ENCODE results near the gene RFX3.

RFX3 gene

GRCh38 chr9:3447788-3448187 lies 78.0 kb downstream of the RFX3 start:
- no peak for DNase-seq (ENCODE audit: low read depth in 1 of 2, low spot score in 1 of 2)
- TF ChIP-seq POLR2AphosphoS5 (IDR thresholded peaks at IDR 0.05; ENCODE audit: low read depth) (no peak), GABPA (IDR thresholded peaks at IDR 0.05; ENCODE audit: low read depth) (no peak), SPI1 (IDR thresholded peaks at IDR 0.05; ENCODE audit: borderline replicate concordance, low read depth) (no peak), CTCF (IDR thresholded peaks at IDR 0.05; ENCODE audit: insufficient read depth, low read length) (no peak)
- TF ChIP-seq, protein P1, sequence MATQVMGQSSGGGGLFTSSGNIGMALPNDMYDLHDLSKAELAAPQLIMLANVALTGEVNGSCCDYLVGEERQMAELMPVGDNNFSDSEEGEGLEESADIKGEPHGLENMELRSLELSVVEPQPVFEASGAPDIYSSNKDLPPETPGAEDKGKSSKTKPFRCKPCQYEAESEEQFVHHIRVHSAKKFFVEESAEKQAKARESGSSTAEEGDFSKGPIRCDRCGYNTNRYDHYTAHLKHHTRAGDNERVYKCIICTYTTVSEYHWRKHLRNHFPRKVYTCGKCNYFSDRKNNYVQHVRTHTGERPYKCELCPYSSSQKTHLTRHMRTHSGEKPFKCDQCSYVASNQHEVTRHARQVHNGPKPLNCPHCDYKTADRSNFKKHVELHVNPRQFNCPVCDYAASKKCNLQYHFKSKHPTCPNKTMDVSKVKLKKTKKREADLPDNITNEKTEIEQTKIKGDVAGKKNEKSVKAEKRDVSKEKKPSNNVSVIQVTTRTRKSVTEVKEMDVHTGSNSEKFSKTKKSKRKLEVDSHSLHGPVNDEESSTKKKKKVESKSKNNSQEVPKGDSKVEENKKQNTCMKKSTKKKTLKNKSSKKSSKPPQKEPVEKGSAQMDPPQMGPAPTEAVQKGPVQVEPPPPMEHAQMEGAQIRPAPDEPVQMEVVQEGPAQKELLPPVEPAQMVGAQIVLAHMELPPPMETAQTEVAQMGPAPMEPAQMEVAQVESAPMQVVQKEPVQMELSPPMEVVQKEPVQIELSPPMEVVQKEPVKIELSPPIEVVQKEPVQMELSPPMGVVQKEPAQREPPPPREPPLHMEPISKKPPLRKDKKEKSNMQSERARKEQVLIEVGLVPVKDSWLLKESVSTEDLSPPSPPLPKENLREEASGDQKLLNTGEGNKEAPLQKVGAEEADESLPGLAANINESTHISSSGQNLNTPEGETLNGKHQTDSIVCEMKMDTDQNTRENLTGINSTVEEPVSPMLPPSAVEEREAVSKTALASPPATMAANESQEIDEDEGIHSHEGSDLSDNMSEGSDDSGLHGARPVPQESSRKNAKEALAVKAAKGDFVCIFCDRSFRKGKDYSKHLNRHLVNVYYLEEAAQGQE (IDR thresholded peaks at IDR 0.05; ENCODE audit: insufficient replicate concordance, low read depth) = no peak
- Histone ChIP-seq H3K27ac (replicated peaks) (no peak overlapping the region), H3K27me3 (ENCODE audit: insufficient read depth, poor library complexity, severe bottlenecking) (no peaks in the 10 kb centered on the region), H3K4me3 (replicated peaks; ENCODE audit: insufficient read depth, low read length) (no peak overlapping the region)

GRCh38 chr9:3447143-3447542 lies 78.7 kb downstream of the RFX3 start:
- no peak for DNase-seq (ENCODE audit: low read depth in 1 of 2, low spot score in 1 of 2)
- H3K27me3 ChIP-seq (ENCODE audit: insufficient read depth, poor library complexity, severe bottlenecking) = no peaks in the 10 kb centered on the region
- no peak for TF ChIP-seq CTCF (IDR thresholded peaks at IDR 0.05; ENCODE audit: insufficient read depth, low read length)
- no peak for TF ChIP-seq POLR2AphosphoS5 (IDR thresholded peaks at IDR 0.05; ENCODE audit: low read depth)
- TF ChIP-seq SPI1 (IDR thresholded peaks at IDR 0.05; ENCODE audit: borderline replicate concordance, low read depth) = no peak
- no peak for TF ChIP-seq GABPA (IDR thresholded peaks at IDR 0.05; ENCODE audit: low read depth)
- TF ChIP-seq, protein P1 (IDR thresholded peaks at IDR 0.05; ENCODE audit: insufficient replicate concordance, low read depth) = no peak
- no peak overlapping the region for H3K4me3 ChIP-seq (replicated peaks; ENCODE audit: insufficient read depth, low read length)
- H3K27ac ChIP-seq (replicated peaks) = no peak overlapping the region

DNA sequence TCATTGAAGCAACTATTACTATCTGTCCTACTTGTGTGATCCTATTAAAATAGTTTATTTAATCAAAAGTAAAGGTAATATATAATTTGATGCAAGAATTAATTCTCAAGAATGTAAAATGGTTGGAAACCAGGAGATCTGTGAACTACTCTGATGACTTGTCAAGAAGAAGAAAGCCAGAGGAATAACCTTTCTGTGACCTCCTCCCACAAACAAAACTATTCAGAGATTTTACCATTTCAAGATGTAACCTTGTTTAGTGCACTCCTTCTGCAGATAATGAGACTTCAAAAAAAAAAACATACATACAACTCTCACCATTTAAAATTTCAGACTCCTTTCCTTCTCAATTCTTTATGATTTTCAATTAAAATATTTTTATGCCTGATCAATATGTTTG lies 79.5 kb downstream of the RFX3 start:
- no peaks in the 10 kb centered on the region for H3K27me3 ChIP-seq (ENCODE audit: insufficient read depth, poor library complexity, severe bottlenecking)
- DNase-seq (ENCODE audit: low read depth in 1 of 2, low spot score in 1 of 2) = no peak
- no peak overlapping the region for H3K4me3 ChIP-seq (replicated peaks; ENCODE audit: insufficient read depth, low read length)
- no peak overlapping the region for H3K27ac ChIP-seq (replicated peaks)
- TF ChIP-seq, protein P1 (IDR thresholded peaks at IDR 0.05; ENCODE audit: insufficient replicate concordance, low read depth) = no peak
- TF ChIP-seq POLR2AphosphoS5 (IDR thresholded peaks at IDR 0.05; ENCODE audit: low read depth) (no peak), GABPA (IDR thresholded peaks at IDR 0.05; ENCODE audit: low read depth) (no peak), SPI1 (IDR thresholded peaks at IDR 0.05; ENCODE audit: borderline replicate concordance, low read depth) (no peak), CTCF (IDR thresholded peaks at IDR 0.05; ENCODE audit: insufficient read depth, low read length) (no peak)

Measured in HL-60 (cell line).